Amniotic stem cell (primary cell): Measurements from ENCODE around the gene DSCAML1.

Experiments
- DNase-seq: peaks from one replicate; lab custom pipeline; 2025; lab: John Stamatoyannopoulos, UW

The DSCAML1 gene

DNA sequence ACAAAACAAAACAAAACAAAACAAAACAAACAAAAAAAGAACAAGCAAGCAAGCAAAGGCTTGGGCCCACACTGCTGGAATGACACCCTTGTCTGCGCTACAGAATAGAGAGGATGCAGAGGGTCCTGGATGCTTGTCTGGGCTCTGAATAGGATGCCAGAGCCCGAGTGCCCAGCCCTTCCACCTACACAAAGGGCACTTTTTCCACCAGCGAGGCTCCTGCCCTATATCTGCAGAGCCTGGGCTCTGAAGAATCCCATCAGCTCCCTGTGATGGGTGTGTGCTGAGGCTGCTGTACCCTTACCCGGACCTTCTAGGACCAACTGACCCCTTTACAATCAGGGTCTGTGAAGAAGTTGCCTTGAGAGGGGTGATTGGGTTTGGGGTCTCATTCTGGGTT lies 221.2 kb downstream of the DSCAML1 start:
- DNase-seq, result no peak

GRCh38 chr11:117574551-117574950 lies 222.5 kb downstream of the DSCAML1 start:
- DNase-seq, result no peak

DNA sequence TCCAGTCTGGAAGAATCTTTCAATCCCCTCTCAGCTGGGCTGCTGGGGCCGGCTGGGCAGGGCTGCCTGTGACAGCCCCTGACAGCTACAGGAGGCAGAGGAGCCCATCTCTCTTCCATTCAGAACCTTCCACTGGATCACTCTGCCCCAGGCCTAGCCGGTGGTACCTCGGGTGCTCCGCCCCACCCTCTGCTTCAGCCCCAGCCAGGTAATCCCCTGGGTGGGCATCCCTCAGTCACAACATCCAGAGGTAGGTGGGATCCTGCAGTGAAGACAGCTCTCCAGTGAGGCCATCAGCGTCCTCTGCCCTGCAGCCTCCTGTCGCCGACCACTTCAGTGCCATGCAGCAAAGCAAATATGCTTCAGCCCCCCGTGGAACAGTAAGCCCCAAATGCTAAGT lies 223.7 kb downstream of the DSCAML1 start:
- DNase-seq, result no peak

- DNase-seq, result no peak
Measured at GRCh38 chr11:117572671-117573070, 224.3 kb downstream of the DSCAML1 start.

DNA sequence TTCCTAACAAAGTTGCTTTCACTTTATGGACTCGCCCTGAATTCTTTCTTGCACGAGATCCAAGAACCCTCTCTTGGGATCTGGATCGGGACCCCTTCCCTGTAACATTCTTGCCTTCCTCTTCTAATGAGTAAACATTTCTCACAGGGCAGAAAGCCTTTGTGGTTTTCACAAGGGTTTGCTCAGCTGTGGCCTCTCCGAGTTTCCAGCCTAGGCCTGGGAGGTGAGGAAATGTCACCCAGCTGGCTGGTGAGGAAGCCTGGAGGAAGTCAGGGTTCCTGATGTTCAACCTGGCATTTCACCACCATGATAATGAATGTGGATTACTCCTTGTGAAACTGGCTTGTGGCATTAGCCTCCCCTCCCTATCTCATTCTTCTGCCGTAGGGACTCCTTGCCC lies 224.9 kb downstream of the DSCAML1 start:
- DNase-seq, result no peak

GRCh38 chr11:117570701-117571100 lies 226.3 kb downstream of the DSCAML1 start:
- DNase-seq, result no peak

- DNase-seq, result no peak
Measured at GRCh38 chr11:117569911-117570310, 227.1 kb downstream of the DSCAML1 start.

- no peak for DNase-seq
Measured at GRCh38 chr11:117565709-117566108, 231.3 kb downstream of the DSCAML1 start.

DNA sequence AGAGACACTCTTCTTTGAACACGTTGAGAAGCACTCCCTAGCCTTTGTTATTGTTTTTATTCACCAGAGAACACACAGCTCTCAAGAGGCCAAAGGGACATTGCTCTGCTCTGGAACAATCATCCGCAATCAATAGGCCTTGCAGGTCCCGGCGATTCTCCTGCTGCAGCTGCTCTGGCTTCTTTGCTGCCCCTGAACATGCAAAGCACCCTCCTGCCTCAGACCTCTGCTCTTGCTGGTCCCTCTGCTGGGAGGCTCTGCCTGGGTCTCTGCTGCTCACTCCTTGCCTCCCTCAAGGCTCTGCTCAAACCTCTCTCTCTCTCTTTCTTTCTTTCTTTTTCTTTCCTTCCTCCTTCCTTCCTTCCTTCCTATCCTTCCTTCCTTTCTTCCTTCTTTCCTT lies 232.7 kb downstream of the DSCAML1 start:
- DNase-seq, result no peak

DNA sequence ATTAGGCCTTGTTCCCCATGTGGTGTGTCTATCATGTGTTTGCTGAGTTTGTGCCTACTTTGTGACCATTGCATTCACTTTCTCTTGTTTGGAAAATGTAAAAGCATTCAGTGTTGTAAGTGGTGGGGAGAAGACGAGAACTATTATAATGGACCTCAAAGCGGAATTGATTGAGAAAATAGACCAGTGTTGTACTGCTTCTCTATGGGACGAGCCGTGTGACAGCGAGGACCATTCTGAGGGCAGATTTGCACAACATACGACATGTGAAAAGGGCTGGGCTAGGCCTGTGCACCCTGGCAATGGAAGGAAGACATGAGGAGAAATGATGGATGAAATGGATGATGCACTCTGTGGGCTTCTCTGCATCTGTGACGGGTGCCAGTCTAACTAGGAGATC lies 233.5 kb downstream of the DSCAML1 start:
- DNase-seq, result no peak

DNA sequence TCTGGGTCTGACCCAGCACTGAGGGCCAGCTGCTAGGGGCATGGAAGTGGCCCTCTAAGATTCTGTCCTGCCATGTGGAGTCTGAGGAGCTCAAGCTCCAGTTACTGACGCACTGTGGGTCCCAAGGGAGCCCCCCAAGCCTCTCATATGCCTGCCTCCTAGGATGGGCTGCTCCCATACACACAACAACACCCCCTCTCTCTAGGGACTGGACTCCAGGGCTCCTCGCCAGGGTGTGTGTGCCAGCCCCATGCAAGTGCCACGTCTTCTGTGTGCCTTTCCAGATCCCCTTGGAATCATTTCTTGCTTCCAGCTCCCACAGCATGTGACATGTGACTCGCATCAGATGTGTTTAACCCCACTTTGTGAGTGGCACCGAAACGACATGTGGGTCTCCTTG lies 234.9 kb downstream of the DSCAML1 start:
- no peak for DNase-seq

GRCh38 chr11:117560780-117561530 lies 236.1 kb downstream of the DSCAML1 start:
- no peak for DNase-seq

DNA sequence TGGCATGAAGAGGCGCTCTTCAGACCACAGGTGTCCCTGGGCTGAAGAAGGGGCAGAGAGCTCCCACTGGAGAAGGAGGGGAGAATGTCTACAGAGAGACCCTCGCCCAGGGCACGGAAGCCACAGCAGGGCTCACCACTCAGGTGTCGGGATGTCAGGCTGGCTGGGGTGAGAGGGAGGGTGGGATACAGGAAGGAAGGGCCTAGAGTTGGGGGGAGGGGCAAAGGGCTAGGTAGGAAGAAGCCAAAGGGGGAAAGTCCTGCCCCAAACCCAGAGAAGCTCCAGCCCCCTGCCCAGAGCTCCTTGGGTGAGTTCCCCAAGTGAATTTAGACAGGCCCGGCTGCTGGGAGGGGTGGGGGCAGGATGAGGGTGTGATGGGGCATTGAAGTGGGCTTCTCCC lies 237.3 kb downstream of the DSCAML1 start:
- DNase-seq, result no peak

DNA sequence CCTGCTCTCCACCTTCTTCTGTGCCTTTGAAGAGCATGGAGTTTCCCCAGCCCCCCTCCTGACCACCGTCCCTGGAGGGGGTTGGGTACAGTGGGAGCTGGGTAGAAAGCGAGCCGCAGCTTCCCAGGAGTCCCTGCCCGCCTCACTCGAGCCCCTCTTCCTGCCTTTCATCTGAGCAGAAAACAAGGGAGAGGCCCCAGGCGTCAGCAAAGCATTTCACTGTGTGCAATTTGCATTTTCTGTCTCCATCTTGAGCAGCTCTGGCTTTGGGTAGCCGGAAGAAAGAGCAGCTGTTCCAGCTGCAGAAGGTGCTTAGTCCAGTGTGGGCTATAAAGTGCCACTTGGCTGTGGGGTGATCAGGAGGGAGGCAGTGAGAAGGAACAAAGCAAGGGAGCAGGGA lies 239.7 kb downstream of the DSCAML1 start:
- DNase-seq, result no peak

DNA sequence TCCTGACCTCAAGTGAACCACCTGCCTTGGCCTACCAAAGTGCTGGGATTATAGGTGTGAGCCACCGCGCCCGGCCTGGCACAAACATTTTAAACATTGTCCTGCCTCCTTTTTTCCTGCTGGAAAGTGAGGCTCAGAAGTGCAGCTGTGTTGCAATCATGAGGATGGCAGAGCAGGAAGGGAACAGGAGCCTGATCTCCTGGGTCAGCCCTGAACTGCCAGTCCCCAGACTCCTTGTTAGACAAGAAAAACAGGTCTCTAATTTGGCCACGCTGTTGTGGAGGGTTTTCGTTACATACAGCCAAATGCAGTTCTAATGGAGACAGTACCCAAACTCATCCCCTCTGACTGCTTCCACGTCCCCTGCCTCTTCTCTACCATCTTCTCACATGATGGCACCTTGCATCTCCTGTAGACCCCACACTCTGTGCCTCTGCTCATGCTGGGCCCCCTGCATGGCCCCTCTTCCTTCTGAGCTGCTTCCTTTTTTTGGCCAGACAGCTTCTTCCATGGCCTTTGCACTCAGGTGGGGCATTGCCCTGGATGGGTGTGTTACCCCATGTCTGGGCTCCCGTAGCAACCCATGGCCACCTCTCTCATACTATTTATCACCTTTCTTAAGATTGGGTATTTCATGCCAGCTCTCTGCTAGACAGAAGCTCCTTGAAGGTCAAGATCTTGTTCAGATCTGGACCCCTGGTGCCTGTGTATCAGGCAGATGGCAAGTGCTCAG lies 242.2 kb downstream of the DSCAML1 start:
- no peak for DNase-seq

GRCh38 chr11:117552626-117553025 lies 244.4 kb downstream of the DSCAML1 start:
- no peak for DNase-seq

- DNase-seq, result no peak
Measured at GRCh38 chr11:117551761-117552343, 245.2 kb downstream of the DSCAML1 start.

DNA sequence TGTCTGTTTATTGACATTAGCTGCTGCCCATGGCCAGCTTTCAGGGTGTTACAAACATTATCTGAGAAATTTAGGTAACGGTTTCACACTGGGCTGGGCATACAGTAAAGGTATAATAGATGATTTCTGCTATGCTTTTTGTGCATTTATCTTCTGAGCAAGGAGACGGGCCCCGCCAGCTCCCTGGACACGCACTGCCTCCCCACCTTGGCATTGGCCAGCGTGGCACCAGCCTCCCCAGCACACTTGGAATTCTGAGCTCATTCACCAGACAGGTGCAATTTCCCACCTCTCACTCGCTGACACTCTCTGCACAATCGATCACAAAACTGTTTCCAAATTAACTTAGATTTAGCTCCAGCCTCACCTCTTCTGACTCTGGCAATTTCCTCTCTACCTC lies 246.6 kb downstream of the DSCAML1 start:
- DNase-seq, result no peak

DNA sequence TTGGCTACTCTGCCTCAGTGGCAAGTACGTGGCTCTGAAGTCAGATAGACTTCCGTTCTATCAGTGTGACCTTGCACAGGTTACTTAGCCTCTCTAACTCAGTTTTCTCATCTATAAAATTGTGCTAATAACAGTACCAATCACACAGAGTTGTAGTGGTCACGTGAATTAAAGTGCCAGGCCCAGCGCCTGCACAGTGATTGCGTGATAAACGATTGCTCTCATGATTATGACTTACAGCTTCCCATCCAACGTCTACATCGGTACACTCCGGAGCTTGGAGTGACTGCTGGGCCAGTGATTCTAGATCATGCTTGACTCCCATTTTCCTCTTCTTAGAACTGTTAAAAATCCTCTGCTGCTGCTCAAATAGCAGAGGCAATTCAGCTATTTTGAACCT lies 247.6 kb downstream of the DSCAML1 start:
- DNase-seq, result no peak

DNA sequence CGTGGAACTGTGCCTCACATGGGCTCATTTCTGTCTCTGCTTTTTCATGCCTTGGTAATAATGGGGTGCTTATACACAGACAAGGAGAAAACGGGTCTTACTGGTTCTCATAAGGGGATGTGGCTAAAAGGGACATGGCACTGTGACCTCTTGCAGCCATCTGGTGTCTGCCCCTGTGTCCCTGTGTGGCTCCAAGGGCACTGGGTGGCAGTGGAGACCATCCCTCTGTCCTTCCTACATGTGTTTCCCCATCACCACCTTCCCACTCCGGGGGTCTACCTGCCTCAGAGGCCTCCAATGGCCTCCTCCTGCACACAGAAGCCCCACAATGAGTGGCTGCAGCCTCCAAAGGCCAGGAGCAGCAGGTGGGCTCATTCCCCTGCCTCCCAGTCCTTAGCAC lies 248.1 kb downstream of the DSCAML1 start:
- DNase-seq, result no peak

DNA sequence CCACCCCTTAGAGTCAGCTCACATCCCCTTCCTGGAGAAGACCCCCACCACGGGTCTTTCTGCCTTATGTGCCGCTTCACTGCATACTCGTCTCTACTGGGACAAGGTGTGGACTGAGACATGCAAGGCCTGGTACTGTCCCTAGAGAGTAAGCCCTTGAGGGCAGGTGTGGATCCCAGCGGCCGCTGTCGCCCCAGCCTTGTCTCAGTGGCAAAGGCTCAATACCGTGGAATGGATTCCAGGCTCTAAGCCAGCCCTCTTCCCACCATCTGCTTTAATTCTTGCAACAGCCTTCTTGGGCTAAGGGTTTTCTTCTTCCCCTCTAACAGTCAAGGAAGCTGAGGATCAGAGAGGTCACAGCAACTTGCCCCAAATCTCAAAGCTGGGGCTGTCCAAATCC lies 249.1 kb downstream of the DSCAML1 start:
- no peak for DNase-seq

DNA sequence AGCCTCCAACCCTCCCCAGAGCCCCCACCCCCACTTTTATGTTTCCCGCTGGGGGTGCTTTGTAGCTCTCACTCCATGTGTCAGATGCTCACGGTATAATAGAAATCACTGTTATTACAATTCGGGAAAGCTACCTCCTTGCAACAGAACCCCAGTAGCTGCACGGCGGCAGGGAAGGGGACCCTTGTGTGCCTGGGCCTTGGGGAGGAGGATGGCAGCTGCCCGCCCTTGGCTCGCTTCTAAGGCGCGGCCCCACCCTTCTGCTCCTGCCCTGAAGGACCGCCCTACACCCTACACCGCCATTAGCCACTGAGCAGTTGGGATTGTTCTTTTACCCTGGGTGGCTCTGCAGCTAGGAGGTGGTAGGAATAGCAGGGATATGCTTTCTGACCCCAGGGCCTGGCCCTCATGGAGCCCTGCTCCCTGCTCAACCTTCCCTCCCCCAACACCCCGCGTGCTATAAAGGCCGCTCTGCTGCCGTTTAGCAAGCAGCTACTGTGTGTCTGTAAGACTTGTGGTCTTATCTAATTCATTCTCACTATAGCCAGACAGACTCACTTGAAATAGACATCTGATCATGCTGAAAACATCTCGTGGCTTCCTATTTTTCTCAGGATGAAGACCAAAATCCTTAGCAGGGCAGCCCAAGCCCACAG lies 249.7 kb downstream of the DSCAML1 start:
- no peak for DNase-seq
